Natural killer cell treated with Interleukin-12 subunit alpha and Interleukin-12 subunit beta and Interleukin-15 and Interleukin-18, amount 100 ng/mL, for 72 hours (primary cell): Measurements from ENCODE around the gene TRANK1. TPM values are rescaled to one million over a fixed set of nuclear protein-coding genes. Genes with fewer than 3 reads are reported as not detected.
"Not testable (repeated sequence)": the region's sequence is repeated elsewhere in the genome, so short reads cannot be mapped to it uniquely, and the experiment has no call there.

Source experiments
- ATAC-seq, 2 donors: fragments of 150-1000 bp; cut with Tn5 transposase in 1 of 2; sonication (Bioruptor Pico), chemical (Tn5 transposase) in 1 of 2; 2 replicates each; pipeline ENCODE4 v1.10.0; 2021
- DNase-seq: peaks from one replicate; pipeline ENCODE4 v3.0.0; 2022; ENCODE audit warnings: low spot score
- H3K27ac Mint-ChIP-seq, 2 donors: 1 replicate in 1 of 2; 2 replicates in 1 of 2; pipeline ENCODE4 v1.8.0; 2022; ENCODE audit warnings: mixed read lengths in 2 of 2, mild to moderate bottlenecking in 1 of 2, moderate library complexity in 1 of 2
- H3K27me3 Mint-ChIP-seq, 2 donors: 1 replicate in 1 of 2; 2 replicates in 1 of 2; pipeline ENCODE4 v1.8.0; 2022; ENCODE audit warnings: mixed read lengths in 2 of 2
- H3K36me3 Mint-ChIP-seq: one replicate; pipeline ENCODE4 v1.8.0; 2022; ENCODE audit warnings: mixed read lengths
- H3K4me1 Mint-ChIP-seq, 2 donors: 1 replicate in 1 of 2; 2 replicates in 1 of 2; pipeline ENCODE4 v1.8.0; 2022; ENCODE audit warnings: low read depth in 2 of 2, mixed read lengths in 2 of 2, mild to moderate bottlenecking in 1 of 2
- H3K4me3 Mint-ChIP-seq: one replicate; pipeline ENCODE4 v1.8.0; 2022; ENCODE audit warnings: mixed read lengths
- H3K9me3 Mint-ChIP-seq: 2 replicates; pipeline ENCODE4 v1.8.0; 2022; ENCODE audit warnings: mixed read lengths
- total RNA-seq, 2 donors: library from RNA; stranded (reverse); gene quantifications; one replicate each; pipeline ENCODE4 v1.2.3, GENCODE V29; 2022

Gene TRANK1
- total RNA-seq, 2 donors from 2014 or later, result 10.0 to 11.5 TPM

- H3K36me3 Mint-ChIP-seq, H3K27me3 Mint-ChIP-seq, DNase-seq, H3K4me3 Mint-ChIP-seq, H3K9me3 Mint-ChIP-seq, ATAC-seq, H3K27ac Mint-ChIP-seq: not testable (repeated sequence)
- peaks cover 29 to 40% of the 10 kb centered on the region in 2 donors for H3K4me1 Mint-ChIP-seq
These were observed 65.0 kb downstream of the TRANK1 start for GRCh38 chr3:36879842-36880241.

GRCh38 chr3:36877930-36878685, 66.7 kb downstream of the TRANK1 start:
- H3K36me3 Mint-ChIP-seq, result no peaks in the 10 kb centered on the region
- H3K27ac Mint-ChIP-seq, result no peak overlapping the region
- H3K9me3 Mint-ChIP-seq, result no peaks in the 10 kb centered on the region
- no peak overlapping the region for H3K4me3 Mint-ChIP-seq
- H3K27me3 Mint-ChIP-seq, result no peaks in the 10 kb centered on the region
- H3K4me1 Mint-ChIP-seq, result peaks cover 36 to 43% of the 10 kb centered on the region in 2 donors
- DNase-seq (no peak), ATAC-seq (no peak)

- DNase-seq, result peak; percentile 67
- H3K9me3 Mint-ChIP-seq, result no peaks in the 10 kb centered on the region
- H3K36me3 Mint-ChIP-seq, result no peaks in the 10 kb centered on the region
- H3K4me3 Mint-ChIP-seq, result peak overlapping the region; percentile 83
- peak; percentile 97 for ATAC-seq
- H3K27ac Mint-ChIP-seq, result peak overlapping the region; percentile 78 to 90
- peaks cover 34 to 38% of the 10 kb centered on the region in 2 donors for H3K4me1 Mint-ChIP-seq
- no peaks in the 10 kb centered on the region for H3K27me3 Mint-ChIP-seq
These were observed 68.5 kb downstream of the TRANK1 start for GRCh38 chr3:36876181-36876936.

- no peaks in the 10 kb centered on the region for H3K36me3 Mint-ChIP-seq
- no peaks in the 10 kb centered on the region for H3K9me3 Mint-ChIP-seq
- DNase-seq (no peak), ATAC-seq (no peak)
- peaks cover 31 to 37% of the 10 kb centered on the region in 2 donors for H3K4me1 Mint-ChIP-seq
- H3K27ac Mint-ChIP-seq, result peak overlapping the region; percentile 8 to 90
- peak overlapping the region; percentile 3 for H3K4me3 Mint-ChIP-seq
- H3K27me3 Mint-ChIP-seq, result no peaks in the 10 kb centered on the region
These were observed 69.5 kb downstream of the TRANK1 start for GRCh38 chr3:36875397-36875796.

GRCh38 chr3:36874424-36874823, 70.4 kb downstream of the TRANK1 start:
- no peaks in the 10 kb centered on the region for H3K36me3 Mint-ChIP-seq
- no peaks in the 10 kb centered on the region for H3K27me3 Mint-ChIP-seq
- H3K9me3 Mint-ChIP-seq, result no peaks in the 10 kb centered on the region
- peaks cover 30 to 35% of the 10 kb centered on the region in 2 donors for H3K4me1 Mint-ChIP-seq
- H3K4me3 Mint-ChIP-seq, result no peak overlapping the region
- DNase-seq (no peak), ATAC-seq (no peak)
- peak overlapping the region; percentile 8 to 90 for H3K27ac Mint-ChIP-seq

- H3K4me3 Mint-ChIP-seq, result no peak overlapping the region
- H3K27ac Mint-ChIP-seq, result peak overlapping the region in 1 of 2 donors; percentile 42
- no peak for ATAC-seq
- DNase-seq, result no peak
- H3K27me3 Mint-ChIP-seq, result no peaks in the 10 kb centered on the region
- H3K9me3 Mint-ChIP-seq, result no peaks in the 10 kb centered on the region
- H3K4me1 Mint-ChIP-seq, result peaks cover 29 to 30% of the 10 kb centered on the region in 2 donors
- no peaks in the 10 kb centered on the region for H3K36me3 Mint-ChIP-seq
These were observed 73.3 kb downstream of the TRANK1 start for GRCh38 chr3:36871379-36872126.

GRCh38 chr3:36868614-36869436, 76.0 kb downstream of the TRANK1 start:
- no peak overlapping the region for H3K4me3 Mint-ChIP-seq
- H3K27ac Mint-ChIP-seq, result no peak overlapping the region
- DNase-seq (peak; percentile 62), ATAC-seq (peak; percentile 58 to 77)
- H3K4me1 Mint-ChIP-seq, result peaks cover 21 to 22% of the 10 kb centered on the region in 2 donors
- no peaks in the 10 kb centered on the region for H3K27me3 Mint-ChIP-seq
- no peaks in the 10 kb centered on the region for H3K36me3 Mint-ChIP-seq
- H3K9me3 Mint-ChIP-seq, result no peaks in the 10 kb centered on the region

- Mint-ChIP-seq H3K4me3 (no peak overlapping the region), H3K4me1 (peaks cover 22 to 25% of the 10 kb centered on the region in 2 donors), H3K36me3 (peaks cover 4% of the 10 kb centered on the region), H3K27ac (no peak overlapping the region), H3K27me3 (no peaks in the 10 kb centered on the region), H3K9me3 (no peaks in the 10 kb centered on the region)
- ATAC-seq, result no peak
- DNase-seq, result no peak
These were observed 77.0 kb downstream of the TRANK1 start for GRCh38 chr3:36867810-36868209.

- Mint-ChIP-seq H3K4me1 (peaks cover 22 to 28% of the 10 kb centered on the region in 2 donors), H3K4me3 (no peak overlapping the region), H3K27me3 (no peaks in the 10 kb centered on the region), H3K36me3 (peaks cover 10% of the 10 kb centered on the region), H3K9me3 (no peaks in the 10 kb centered on the region), H3K27ac (peak overlapping the region in 1 of 2 donors; percentile 24)
- ATAC-seq (no peak), DNase-seq (no peak)
These were observed 78.5 kb downstream of the TRANK1 start for GRCh38 chr3:36866368-36866767.

GRCh38 chr3:36864180-36865053, 80.4 kb downstream of the TRANK1 start:
- H3K4me3 Mint-ChIP-seq, result no peak overlapping the region

GRCh38 chr3:36862076-36862755, 82.6 kb downstream of the TRANK1 start:
- H3K4me1 Mint-ChIP-seq, result peaks cover 17 to 26% of the 10 kb centered on the region in 2 donors
- H3K27me3 Mint-ChIP-seq, result no peaks in the 10 kb centered on the region
- no peak overlapping the region for H3K4me3 Mint-ChIP-seq
- peak overlapping the region in 1 of 2 donors; percentile 71 for H3K27ac Mint-ChIP-seq
- ATAC-seq (no peak), DNase-seq (no peak)
- no peaks in the 10 kb centered on the region for H3K9me3 Mint-ChIP-seq
- H3K36me3 Mint-ChIP-seq, result peaks cover 16% of the 10 kb centered on the region

More at GRCh38 chr3:36864180-36865053, 80.4 kb downstream of the TRANK1 start:
- Mint-ChIP-seq H3K27ac (peak overlapping the region; percentile 38 to 85), H3K36me3 (peaks cover 16% of the 10 kb centered on the region), H3K27me3 (no peaks in the 10 kb centered on the region), H3K9me3 (no peaks in the 10 kb centered on the region), H3K4me1 (peaks cover 22 to 28% of the 10 kb centered on the region in 2 donors)
- DNase-seq, result no peak
- peak in 1 of 2 donors; percentile 43 for ATAC-seq

- Mint-ChIP-seq H3K4me3 (no peak overlapping the region), H3K27ac (peak overlapping the region in 1 of 2 donors; percentile 11), H3K4me1 (peaks cover 8 to 9% of the 10 kb centered on the region in 2 donors), H3K27me3 (no peaks in the 10 kb centered on the region), H3K9me3 (no peaks in the 10 kb centered on the region), H3K36me3 (peaks cover 16% of the 10 kb centered on the region)
- ATAC-seq, result no peak
- no peak for DNase-seq
These were observed 85.4 kb downstream of the TRANK1 start for GRCh38 chr3:36859494-36859893.
